A549 (cell line): ENCODE data around the gene EGFLAM.

Source experiments
- EP300 ChIP-seq, 2 experiments: fragments of >200 bp; sonication (Bioruptor Twin); formaldehyde crosslinking; IDR thresholded peaks; 2 replicates in 1 of 2; 3 replicates in 1 of 2; pipeline ENCODE4 v1.6.1; 2016 to 2017
- FOSL2 ChIP-seq, 2 experiments: fragments of 450-650 bp in 1 of 2; fragments of >200 bp in 1 of 2; sonication (Bioruptor Twin) in 1 of 2; formaldehyde crosslinking; IDR thresholded peaks; 2 replicates each; pipeline versions ENCODE4 v1.5.0 to v1.6.1; 2016 to 2020; ENCODE audit warnings: mild to moderate bottlenecking in 1 of 2, moderate library complexity in 1 of 2
- JUN ChIP-seq, 2 experiments: fragments of >200 bp; sonication (Bioruptor Twin); formaldehyde crosslinking; IDR thresholded peaks; 2 replicates in 1 of 2; 3 replicates in 1 of 2; pipeline ENCODE4 v1.6.1; 2016 to 2017
- MYC ChIP-seq: IDR thresholded peaks from 2 replicates; pipeline ENCODE4 v1.6.1; 2012; ENCODE audit warnings: mild to moderate bottlenecking, inconsistent platforms, low read length, improper control_type of control experiment, borderline replicate concordance
- POLR2A ChIP-seq: IDR thresholded peaks from 2 replicates; pipeline ENCODE4 v1.6.1; 2012; ENCODE audit warnings: mild to moderate bottlenecking, low read length
- POLR2AphosphoS2 ChIP-seq: conservative IDR thresholded peaks from 2 replicates; pipeline ENCODE4 v1.6.1; 2012; ENCODE audit warnings: low read length, improper control_type of control experiment, inconsistent platforms
- ZC3H11A ChIP-seq: fragments of 450-650 bp; IDR thresholded peaks from 2 replicates; pipeline ENCODE4 v1.6.1; 2014; ENCODE audit warnings: antibody characterized with exemption, mild to moderate bottlenecking
- ZNF302 ChIP-seq: fragments of 250-450 bp; sonication (Bioruptor Pico); IDR thresholded peaks from 2 replicates; pipeline ENCODE4 v1.9.0; 2021; ENCODE audit warnings: inconsistent platforms, mild to moderate bottlenecking, moderate library complexity
- ZSCAN20 ChIP-seq: fragments of 250-450 bp; sonication (Bioruptor Pico); IDR thresholded peaks from 2 replicates; pipeline ENCODE4 v1.8.0; 2022; ENCODE audit warnings: mild to moderate bottlenecking, moderate library complexity
- TF ChIP-seq, protein P1 (sequence below): fragments of >200 bp; sonication (Bioruptor Twin); formaldehyde crosslinking; IDR thresholded peaks from 3 replicates; pipeline ENCODE4 v1.5.1; 2016
- TF ChIP-seq, protein P2 (sequence below): IDR thresholded peaks from 2 replicates; pipeline ENCODE4 v1.6.1; 2012
- TF ChIP-seq, protein P3 (sequence below): IDR thresholded peaks from 2 replicates; pipeline ENCODE4 v1.6.1; 2012

DNA sequence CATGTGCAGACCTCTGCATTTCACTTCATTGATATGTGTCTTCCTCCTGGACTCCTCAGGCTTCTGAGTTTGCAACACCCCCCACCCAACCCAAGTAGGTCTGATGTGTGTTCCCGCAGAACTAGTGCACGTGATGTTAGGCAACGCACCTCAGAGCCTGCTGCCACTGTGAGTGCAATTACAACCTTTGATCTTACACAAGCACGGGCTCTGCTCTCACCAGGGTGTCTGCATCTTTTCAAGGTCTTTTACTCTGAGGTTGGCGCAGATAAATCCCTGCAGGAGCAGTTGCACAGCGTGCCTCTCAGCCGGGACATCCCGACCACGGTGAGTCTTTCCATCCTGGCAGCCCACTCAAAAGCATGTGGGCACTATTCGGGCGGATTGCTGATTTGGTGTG is 80.1 kb downstream of the EGFLAM start:
- TF ChIP-seq, protein P1, sequence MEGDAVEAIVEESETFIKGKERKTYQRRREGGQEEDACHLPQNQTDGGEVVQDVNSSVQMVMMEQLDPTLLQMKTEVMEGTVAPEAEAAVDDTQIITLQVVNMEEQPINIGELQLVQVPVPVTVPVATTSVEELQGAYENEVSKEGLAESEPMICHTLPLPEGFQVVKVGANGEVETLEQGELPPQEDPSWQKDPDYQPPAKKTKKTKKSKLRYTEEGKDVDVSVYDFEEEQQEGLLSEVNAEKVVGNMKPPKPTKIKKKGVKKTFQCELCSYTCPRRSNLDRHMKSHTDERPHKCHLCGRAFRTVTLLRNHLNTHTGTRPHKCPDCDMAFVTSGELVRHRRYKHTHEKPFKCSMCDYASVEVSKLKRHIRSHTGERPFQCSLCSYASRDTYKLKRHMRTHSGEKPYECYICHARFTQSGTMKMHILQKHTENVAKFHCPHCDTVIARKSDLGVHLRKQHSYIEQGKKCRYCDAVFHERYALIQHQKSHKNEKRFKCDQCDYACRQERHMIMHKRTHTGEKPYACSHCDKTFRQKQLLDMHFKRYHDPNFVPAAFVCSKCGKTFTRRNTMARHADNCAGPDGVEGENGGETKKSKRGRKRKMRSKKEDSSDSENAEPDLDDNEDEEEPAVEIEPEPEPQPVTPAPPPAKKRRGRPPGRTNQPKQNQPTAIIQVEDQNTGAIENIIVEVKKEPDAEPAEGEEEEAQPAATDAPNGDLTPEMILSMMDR = no peak
- TF ChIP-seq MYC (no peak), ZC3H11A (no peak), JUN (IDR thresholded peaks at IDR 0.05) (no peak), ZNF302 (CRISPR knock-in tag) (no peak), POLR2A (no peak), ZSCAN20 (CRISPR knock-in tag) (no peak), FOSL2 (IDR thresholded peaks at IDR 0.05) (no peak), FOSL2 (CRISPR knock-in tag; IDR thresholded peaks at IDR 0.05) (no peak), POLR2AphosphoS2 (no peak), EP300 (IDR thresholded peaks at IDR 0.05) (no peak)
- TF ChIP-seq, protein P2, sequence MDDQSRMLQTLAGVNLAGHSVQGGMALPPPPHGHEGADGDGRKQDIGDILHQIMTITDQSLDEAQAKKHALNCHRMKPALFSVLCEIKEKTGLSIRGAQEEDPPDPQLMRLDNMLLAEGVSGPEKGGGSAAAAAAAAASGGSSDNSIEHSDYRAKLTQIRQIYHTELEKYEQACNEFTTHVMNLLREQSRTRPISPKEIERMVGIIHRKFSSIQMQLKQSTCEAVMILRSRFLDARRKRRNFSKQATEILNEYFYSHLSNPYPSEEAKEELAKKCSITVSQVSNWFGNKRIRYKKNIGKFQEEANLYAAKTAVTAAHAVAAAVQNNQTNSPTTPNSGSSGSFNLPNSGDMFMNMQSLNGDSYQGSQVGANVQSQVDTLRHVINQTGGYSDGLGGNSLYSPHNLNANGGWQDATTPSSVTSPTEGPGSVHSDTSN = no peak
- TF ChIP-seq, protein P3, sequence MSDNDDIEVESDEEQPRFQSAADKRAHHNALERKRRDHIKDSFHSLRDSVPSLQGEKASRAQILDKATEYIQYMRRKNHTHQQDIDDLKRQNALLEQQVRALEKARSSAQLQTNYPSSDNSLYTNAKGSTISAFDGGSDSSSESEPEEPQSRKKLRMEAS = no peak
